GM06990 (cell line): Measurements from ENCODE around the gene FAM110A.
"Not testable (repeated sequence)": the region's sequence is repeated elsewhere in the genome, so short reads cannot be mapped to it uniquely, and the experiment has no call there.

Experiments used
- DNase-seq: peaks from one replicate; pipeline ENCODE4 v3.0.0-alpha.2; 2011; ENCODE audit not compliant: insufficient read length; ENCODE audit errors: extremely low read depth
- H3K27me3 ChIP-seq: replicated peaks from 2 replicates; pipeline ENCODE4 v1.6.0; 2011; ENCODE audit warnings: low read length; ENCODE audit not compliant: control insufficient read depth, insufficient read depth
- H3K36me3 ChIP-seq: 2 replicates; pipeline ENCODE4 v1.5.1; 2011; ENCODE audit warnings: low read length; ENCODE audit not compliant: control insufficient read depth, insufficient read depth
- H3K4me3 ChIP-seq: replicated peaks from 2 replicates; pipeline ENCODE4 v1.5.1; 2011; ENCODE audit warnings: low read depth, mild to moderate bottlenecking, control low read depth, low read length
- CTCF ChIP-seq: IDR thresholded peaks from 2 replicates; pipeline ENCODE4 v1.5.1; 2011; ENCODE audit warnings: low read length, control low read depth, mild to moderate bottlenecking, inconsistent platforms; ENCODE audit not compliant: insufficient read depth, poor library complexity, severe bottlenecking

Gene FAM110A

GRCh38 chr20:833450-834150, at the start of gene FAM110A:
FAM110A (plus strand) TSS chr20:833715; CDS start chr20:844805, 11,090 bp downstream.
- DNase-seq = peak; percentile 96
- H3K4me3 ChIP-seq = peak within 1 kb of the TSS; percentile 84
- no peaks in the 10 kb centered on the region for H3K36me3 ChIP-seq
- H3K27me3 ChIP-seq = no peaks in the 10 kb centered on the region
- TF ChIP-seq CTCF = no peak

- Histone ChIP-seq H3K36me3 (no peaks in the 10 kb centered on the region), H3K4me3 (no peak overlapping the region), H3K27me3 (no peaks in the 10 kb centered on the region)
- TF ChIP-seq CTCF = no peak
- DNase-seq = no peak
Measured at GRCh38 chr20:787825-788224, 45.7 kb upstream of the FAM110A start.

- no peaks in the 10 kb centered on the region for H3K36me3 ChIP-seq
- no peak overlapping the region for H3K4me3 ChIP-seq
- no peaks in the 10 kb centered on the region; the same call in 1 of the 2 replicates for H3K27me3 ChIP-seq
- TF ChIP-seq CTCF = no peak
- no peak for DNase-seq
Measured at GRCh38 chr20:791056-791455, 42.5 kb upstream of the FAM110A start.

GRCh38 chr20:792248-792647, 41.3 kb upstream of the FAM110A start:
- no peak for DNase-seq
- Histone ChIP-seq H3K36me3 (no peaks in the 10 kb centered on the region), H3K27me3 (no peaks in the 10 kb centered on the region; the same call in 1 of the 2 replicates), H3K4me3 (no peak overlapping the region)
- TF ChIP-seq CTCF = no peak

- Histone ChIP-seq H3K27me3 (no peaks in the 10 kb centered on the region; the same call in 1 of the 2 replicates), H3K36me3 (no peaks in the 10 kb centered on the region), H3K4me3 (no peak overlapping the region)
- DNase-seq = no peak
- TF ChIP-seq CTCF = no peak
Measured at GRCh38 chr20:796921-797320, 36.6 kb upstream of the FAM110A start.

- not testable (repeated sequence) for H3K4me3 ChIP-seq, H3K36me3 ChIP-seq, DNase-seq, H3K27me3 ChIP-seq
Measured at GRCh38 chr20:798746-799145, 34.8 kb upstream of the FAM110A start.

GRCh38 chr20:800026-800425, 33.5 kb upstream of the FAM110A start:
- H3K27me3 ChIP-seq, DNase-seq: not testable (repeated sequence)

More at GRCh38 chr20:800026-800425, 33.5 kb upstream of the FAM110A start:
- H3K36me3 ChIP-seq, H3K4me3 ChIP-seq: not testable (repeated sequence)
